GM08714 (cell line): Measurements from ENCODE around the gene MAGEB3.
"Not testable (repeated sequence)": the region's sequence is repeated elsewhere in the genome, so short reads cannot be mapped to it uniquely, and the experiment has no call there.

Source experiments
- H3K4me3 ChIP-seq: fragments of 200-500 bp; sonication (Bioruptor generic); 2 replicates; pipeline ENCODE4 v1.5.1; 2014; ENCODE audit warnings: mild to moderate bottlenecking, low read length, inconsistent platforms
- ZNF274 ChIP-seq: IDR thresholded peaks from 2 replicates; pipeline ENCODE4 v1.6.1; 2012; ENCODE audit warnings: mild to moderate bottlenecking, low read depth, low read length

MAGEB3 gene, protein sequence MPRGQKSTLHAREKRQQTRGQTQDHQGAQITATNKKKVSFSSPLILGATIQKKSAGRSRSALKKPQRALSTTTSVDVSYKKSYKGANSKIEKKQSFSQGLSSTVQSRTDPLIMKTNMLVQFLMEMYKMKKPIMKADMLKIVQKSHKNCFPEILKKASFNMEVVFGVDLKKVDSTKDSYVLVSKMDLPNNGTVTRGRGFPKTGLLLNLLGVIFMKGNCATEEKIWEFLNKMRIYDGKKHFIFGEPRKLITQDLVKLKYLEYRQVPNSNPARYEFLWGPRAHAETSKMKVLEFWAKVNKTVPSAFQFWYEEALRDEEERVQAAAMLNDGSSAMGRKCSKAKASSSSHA

GRCh38 chrX:30230395-30230794 is at the start of gene MAGEB3:
Gene MAGEB3 (plus strand): TSS chrX:30230657. CDS start chrX:30235925, 5,268 bp downstream.
- TF ChIP-seq ZNF274 = no peak
- no peak within 1 kb of the TSS for H3K4me3 ChIP-seq

DNA sequence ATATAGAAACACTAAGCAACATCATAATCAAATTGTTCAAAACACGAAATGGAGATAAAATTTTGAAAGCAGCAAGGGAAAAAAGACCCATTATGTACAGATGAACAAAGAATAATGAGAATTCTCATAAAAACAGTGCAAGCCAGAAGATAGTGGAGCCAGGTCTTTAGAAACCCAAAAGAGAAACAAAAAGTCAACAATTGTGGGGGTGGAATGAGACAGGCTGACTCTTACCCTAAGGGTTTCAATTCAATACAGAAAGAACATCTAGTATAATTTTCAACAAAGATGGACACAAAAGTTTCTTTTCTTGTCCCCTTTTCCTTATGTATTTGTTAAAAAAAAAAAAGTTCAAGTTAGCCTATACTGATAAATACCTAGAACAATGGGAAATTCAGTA is 49.1 kb upstream of the MAGEB3 start:
- H3K4me3 ChIP-seq = no peak overlapping the region

GRCh38 chrX:30183554-30183953 is 46.9 kb upstream of the MAGEB3 start:
- no peak overlapping the region for H3K4me3 ChIP-seq
- TF ChIP-seq ZNF274 = no peak

More for the DNA sequence above, 49.1 kb upstream of the MAGEB3 start:
- no peak for TF ChIP-seq ZNF274

GRCh38 chrX:30190426-30190825 is 40.0 kb upstream of the MAGEB3 start:
- no peak overlapping the region for H3K4me3 ChIP-seq
- TF ChIP-seq ZNF274 = no peak

DNA sequence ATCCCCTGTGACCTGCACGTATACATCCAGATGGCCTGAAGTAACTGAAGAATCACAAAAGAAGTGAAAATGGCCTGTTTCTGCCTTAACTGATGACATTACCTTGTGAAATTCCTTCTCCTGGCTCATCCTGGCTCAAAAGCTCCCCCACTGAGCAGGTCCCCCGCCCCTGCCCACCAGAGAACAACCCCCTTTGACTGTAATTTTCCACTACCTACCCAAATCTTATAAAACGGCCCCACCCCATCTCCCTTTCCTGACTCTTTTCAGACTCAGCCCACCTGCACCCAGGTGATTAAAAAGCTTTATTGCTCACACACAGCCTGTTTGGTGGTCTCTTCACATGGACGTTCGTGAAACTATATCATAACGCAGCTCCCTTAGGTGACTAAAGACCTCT is 36.5 kb upstream of the MAGEB3 start:
- H3K4me3 ChIP-seq = not testable (repeated sequence)

- TF ChIP-seq ZNF274 = no peak
- no peak overlapping the region for H3K4me3 ChIP-seq
Measured at GRCh38 chrX:30196322-30196721, 34.1 kb upstream of the MAGEB3 start.

DNA sequence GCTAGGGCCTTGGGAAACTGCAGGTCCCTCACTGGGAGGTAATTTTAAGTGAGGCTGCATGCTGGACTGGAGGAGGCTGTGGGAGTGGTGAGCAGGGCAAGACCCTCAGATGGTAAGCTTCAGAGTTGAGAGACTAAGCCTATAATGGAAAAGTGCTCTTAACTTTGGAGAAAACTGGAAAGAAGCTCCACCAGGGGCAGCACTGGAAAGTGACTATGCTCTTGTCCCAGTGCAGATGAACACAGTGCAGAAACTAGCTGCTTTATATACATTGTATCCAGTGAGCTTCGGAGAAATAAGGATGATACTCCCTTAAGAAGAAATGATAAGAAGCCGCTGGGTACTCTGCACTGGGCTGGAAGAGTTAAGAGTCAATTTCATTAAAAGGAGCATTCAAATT is 18.3 kb upstream of the MAGEB3 start:
- TF ChIP-seq ZNF274 = no peak
- H3K4me3 ChIP-seq = no peak overlapping the region

DNA sequence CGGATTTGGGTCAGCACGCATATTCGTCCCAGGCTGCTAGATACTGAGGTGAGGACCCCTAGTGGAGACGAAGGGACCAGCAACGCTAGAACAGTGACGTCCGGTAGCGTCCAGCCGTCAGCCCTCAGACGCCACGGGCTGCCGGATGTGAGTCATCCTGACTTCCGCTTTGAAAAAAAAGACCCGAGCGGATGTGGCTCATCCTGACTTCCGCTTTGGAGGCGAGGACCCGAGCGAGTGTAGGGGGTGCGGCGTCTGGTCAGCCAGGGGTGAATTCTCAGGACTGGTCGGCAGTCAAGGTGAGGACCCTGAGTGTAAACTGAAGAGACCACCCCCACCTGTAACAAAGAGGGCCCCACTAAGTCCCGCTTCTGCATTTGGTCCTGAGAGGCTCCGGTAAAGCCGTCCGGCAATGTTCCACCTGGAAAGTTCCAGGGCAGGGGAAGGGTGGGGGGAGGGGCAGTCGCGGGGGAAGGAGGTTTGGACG is 15.1 kb upstream of the MAGEB3 start, which contains the start of gene MAGEB2:
Gene MAGEB2 (plus strand): TSS at position 207 of the 487 bp plus-strand sequence. CDS start 3,018 bp downstream, outside the sequence.
- TF ChIP-seq ZNF274 = no peak
- H3K4me3 ChIP-seq = no peak within 1 kb of the TSS

- no peak overlapping the region for H3K4me3 ChIP-seq
- TF ChIP-seq ZNF274 = no peak
Measured at GRCh38 chrX:30217465-30217864, 13.0 kb upstream of the MAGEB3 start.

DNA sequence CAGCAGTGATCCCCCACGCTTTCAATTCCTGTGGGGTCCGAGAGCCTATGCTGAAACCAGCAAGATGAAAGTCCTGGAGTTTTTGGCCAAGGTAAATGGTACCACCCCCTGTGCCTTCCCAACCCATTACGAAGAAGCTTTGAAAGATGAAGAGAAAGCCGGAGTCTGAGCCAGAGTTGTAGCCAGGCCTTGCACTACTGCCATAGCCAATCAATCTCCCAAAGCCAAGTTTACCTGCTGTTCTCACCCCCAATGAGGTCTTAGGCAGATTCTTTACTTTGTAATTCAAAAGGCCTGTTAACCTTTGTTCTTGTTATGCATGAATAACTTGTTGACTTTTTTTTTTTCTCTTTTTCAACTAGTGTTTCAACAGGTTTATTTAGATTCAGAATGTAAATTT is 11.1 kb upstream of the MAGEB3 start:
- TF ChIP-seq ZNF274 = no peak
- no peak overlapping the region for H3K4me3 ChIP-seq

DNA sequence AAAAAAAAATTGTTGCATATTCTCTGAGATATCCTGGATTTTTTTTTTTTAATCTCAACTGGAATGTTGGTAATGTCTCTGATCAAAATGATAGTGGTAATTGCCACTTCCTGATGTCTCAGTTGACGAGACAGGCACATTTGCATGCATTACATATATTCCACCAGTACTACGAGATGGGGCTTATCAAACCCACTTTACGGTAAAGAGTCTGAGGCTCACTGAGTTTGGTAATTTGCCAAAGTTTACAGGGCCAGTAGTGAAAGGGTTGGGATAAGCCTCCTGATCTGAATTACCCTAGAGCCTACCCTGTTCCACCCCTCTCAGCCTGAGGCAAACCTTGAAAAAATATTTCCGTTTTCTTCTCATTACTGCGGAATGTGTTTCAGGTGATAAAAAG is 9.8 kb upstream of the MAGEB3 start:
- no peak overlapping the region for H3K4me3 ChIP-seq
- no peak for TF ChIP-seq ZNF274

GRCh38 chrX:30224536-30224935 is 5.9 kb upstream of the MAGEB3 start:
- no peak overlapping the region for H3K4me3 ChIP-seq
- TF ChIP-seq ZNF274 = no peak

- no peak for TF ChIP-seq ZNF274
- no peak overlapping the region for H3K4me3 ChIP-seq
Measured at GRCh38 chrX:30228526-30228925, 1.9 kb upstream of the MAGEB3 start.

- no peak for TF ChIP-seq ZNF274
- H3K4me3 ChIP-seq = no peak within 1 kb of the TSS
Measured at GRCh38 chrX:30241724-30242415, 11.4 kb downstream of the MAGEB3 start, which contains the start of gene MAGEB4. Gene MAGEB4 (plus strand): TSS chrX:30242000. CDS start chrX:30242136, 136 bp downstream.
